HL-60 (cell line): ENCODE data around the gene EEF1AKMT3.
A peak's percentile ranks its signal among the peaks of the same experiment; 100 is the strongest.

Experiments
- DNase-seq, 2 experiments: peaks; one replicate each; pipeline ENCODE4 v3.0.0-alpha.2; 2010 to 2020; ENCODE audit warnings: low read depth in 1 of 2, low spot score in 1 of 2
- H3K27ac ChIP-seq: fragments of 250-450 bp; sonication (Bioruptor Pico); replicated peaks from 2 replicates; pipeline ENCODE4 v1.5.1; 2020; ENCODE audit warnings: mild to moderate bottlenecking, moderate library complexity
- H3K27me3 ChIP-seq: fragments of 250-450 bp; sonication (Bioruptor Pico); 2 replicates; pipeline ENCODE4 v1.5.1; 2021; ENCODE audit warnings: mild to moderate bottlenecking, moderate library complexity; ENCODE audit not compliant: insufficient read depth, poor library complexity, severe bottlenecking
- H3K4me3 ChIP-seq: replicated peaks from 2 replicates; pipeline ENCODE4 v1.5.1; 2011; ENCODE audit warnings: mild to moderate bottlenecking, control low read depth, low read length; ENCODE audit not compliant: insufficient read depth
- GABPA ChIP-seq: IDR thresholded peaks from 2 replicates; pipeline ENCODE4 v1.6.1; 2012; ENCODE audit warnings: low read depth
- POLR2AphosphoS5 ChIP-seq: IDR thresholded peaks from 2 replicates; pipeline ENCODE4 v1.6.1; 2012; ENCODE audit warnings: low read depth
- SPI1 ChIP-seq: IDR thresholded peaks from 2 replicates; pipeline ENCODE4 v1.6.1; 2012; ENCODE audit warnings: low read depth, mild to moderate bottlenecking, borderline replicate concordance
- TF ChIP-seq, protein P1 (sequence below): IDR thresholded peaks from one replicate; pipeline ENCODE4 v1.5.1; 2011; ENCODE audit warnings: low read length, control low read depth, inconsistent platforms; ENCODE audit not compliant: insufficient read depth
- TF ChIP-seq, protein P2 (sequence below): IDR thresholded peaks from 2 replicates; pipeline ENCODE4 v1.6.1; 2012; ENCODE audit warnings: low read depth; ENCODE audit not compliant: insufficient replicate concordance

The EEF1AKMT3 gene

DNA sequence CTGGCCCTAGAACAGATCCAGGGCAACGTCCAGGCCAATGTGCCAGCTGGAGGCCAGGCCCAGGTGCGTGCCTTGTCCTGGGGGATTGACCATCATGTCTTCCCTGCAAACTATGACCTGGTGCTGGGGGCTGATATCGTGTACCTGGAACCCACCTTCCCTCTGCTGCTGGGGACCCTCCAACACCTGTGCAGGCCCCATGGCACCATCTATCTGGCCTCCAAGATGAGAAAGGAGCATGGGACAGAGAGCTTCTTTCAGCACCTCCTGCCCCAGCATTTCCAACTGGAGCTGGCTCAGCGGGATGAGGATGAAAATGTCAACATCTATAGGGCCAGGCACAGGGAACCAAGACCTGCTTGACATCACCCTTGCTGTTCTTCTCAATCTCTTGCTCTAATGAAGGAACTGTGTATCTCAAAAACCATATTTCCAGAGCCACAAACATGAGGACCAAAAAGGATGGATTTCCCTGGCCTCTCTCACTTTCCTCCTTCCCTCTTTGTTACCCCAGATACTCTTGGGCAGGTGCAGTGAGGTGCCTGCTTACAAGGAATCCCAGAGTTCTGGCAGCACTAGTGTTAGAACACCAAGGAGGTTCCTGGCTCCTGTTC is 8.0 kb downstream of the EEF1AKMT3 start:
- H3K27me3 ChIP-seq, result no peaks in the 10 kb centered on the region
- H3K27ac ChIP-seq, result peak overlapping the region; percentile 71
- no peak for TF ChIP-seq POLR2AphosphoS5
- TF ChIP-seq GABPA, result no peak
- DNase-seq, result no peak
- H3K4me3 ChIP-seq, result no peak overlapping the region

DNA sequence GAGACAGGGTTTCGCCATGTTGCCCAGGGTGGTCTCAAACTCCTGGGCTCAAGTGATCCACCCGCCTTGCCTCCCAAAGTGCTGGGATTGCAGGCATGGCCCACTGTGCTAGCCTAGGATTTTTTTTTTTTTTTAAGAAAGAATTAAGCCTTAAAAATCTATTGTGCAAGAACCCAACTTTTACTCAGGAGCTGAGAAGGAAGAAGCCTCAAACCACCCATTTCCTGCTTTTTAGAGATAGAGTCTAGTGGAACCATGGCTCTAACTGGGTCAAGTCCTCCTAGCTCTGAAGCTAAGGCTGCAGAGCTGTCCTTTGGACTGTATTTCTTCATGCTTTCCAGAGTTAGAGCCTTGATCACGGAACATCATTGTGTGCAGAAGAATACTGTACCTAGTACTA is 8.8 kb downstream of the EEF1AKMT3 start:
- DNase-seq, result peak in 1 of 2 experiments; percentile 46

DNA sequence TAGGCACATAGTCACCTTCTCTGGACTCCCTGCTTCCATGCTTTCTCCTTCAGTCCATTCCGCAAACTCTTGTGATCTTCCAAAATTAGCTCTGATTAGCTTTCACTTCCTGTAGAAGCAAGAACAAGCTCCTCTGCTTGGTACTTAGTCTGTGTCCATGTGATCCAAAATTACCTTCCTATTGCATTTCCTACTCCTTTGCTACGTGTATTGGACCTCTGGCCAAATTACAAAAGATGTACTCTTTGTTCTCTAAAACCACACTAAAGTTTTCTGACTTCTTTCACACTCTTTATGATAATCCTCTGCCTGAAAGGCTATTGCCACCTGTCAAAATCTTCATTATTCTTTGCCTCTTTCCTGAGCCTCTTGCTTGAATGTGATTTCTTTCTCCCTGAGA is 9.4 kb downstream of the EEF1AKMT3 start:
- H3K27me3 ChIP-seq, result no peaks in the 10 kb centered on the region
- peak overlapping the region; percentile 71 for H3K27ac ChIP-seq
- H3K4me3 ChIP-seq, result no peak overlapping the region
- DNase-seq, result no peak
- TF ChIP-seq POLR2AphosphoS5 (no peak), SPI1 (no peak), GABPA (no peak)
- TF ChIP-seq, protein P1, sequence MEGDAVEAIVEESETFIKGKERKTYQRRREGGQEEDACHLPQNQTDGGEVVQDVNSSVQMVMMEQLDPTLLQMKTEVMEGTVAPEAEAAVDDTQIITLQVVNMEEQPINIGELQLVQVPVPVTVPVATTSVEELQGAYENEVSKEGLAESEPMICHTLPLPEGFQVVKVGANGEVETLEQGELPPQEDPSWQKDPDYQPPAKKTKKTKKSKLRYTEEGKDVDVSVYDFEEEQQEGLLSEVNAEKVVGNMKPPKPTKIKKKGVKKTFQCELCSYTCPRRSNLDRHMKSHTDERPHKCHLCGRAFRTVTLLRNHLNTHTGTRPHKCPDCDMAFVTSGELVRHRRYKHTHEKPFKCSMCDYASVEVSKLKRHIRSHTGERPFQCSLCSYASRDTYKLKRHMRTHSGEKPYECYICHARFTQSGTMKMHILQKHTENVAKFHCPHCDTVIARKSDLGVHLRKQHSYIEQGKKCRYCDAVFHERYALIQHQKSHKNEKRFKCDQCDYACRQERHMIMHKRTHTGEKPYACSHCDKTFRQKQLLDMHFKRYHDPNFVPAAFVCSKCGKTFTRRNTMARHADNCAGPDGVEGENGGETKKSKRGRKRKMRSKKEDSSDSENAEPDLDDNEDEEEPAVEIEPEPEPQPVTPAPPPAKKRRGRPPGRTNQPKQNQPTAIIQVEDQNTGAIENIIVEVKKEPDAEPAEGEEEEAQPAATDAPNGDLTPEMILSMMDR, result no peak
- TF ChIP-seq, protein P2, sequence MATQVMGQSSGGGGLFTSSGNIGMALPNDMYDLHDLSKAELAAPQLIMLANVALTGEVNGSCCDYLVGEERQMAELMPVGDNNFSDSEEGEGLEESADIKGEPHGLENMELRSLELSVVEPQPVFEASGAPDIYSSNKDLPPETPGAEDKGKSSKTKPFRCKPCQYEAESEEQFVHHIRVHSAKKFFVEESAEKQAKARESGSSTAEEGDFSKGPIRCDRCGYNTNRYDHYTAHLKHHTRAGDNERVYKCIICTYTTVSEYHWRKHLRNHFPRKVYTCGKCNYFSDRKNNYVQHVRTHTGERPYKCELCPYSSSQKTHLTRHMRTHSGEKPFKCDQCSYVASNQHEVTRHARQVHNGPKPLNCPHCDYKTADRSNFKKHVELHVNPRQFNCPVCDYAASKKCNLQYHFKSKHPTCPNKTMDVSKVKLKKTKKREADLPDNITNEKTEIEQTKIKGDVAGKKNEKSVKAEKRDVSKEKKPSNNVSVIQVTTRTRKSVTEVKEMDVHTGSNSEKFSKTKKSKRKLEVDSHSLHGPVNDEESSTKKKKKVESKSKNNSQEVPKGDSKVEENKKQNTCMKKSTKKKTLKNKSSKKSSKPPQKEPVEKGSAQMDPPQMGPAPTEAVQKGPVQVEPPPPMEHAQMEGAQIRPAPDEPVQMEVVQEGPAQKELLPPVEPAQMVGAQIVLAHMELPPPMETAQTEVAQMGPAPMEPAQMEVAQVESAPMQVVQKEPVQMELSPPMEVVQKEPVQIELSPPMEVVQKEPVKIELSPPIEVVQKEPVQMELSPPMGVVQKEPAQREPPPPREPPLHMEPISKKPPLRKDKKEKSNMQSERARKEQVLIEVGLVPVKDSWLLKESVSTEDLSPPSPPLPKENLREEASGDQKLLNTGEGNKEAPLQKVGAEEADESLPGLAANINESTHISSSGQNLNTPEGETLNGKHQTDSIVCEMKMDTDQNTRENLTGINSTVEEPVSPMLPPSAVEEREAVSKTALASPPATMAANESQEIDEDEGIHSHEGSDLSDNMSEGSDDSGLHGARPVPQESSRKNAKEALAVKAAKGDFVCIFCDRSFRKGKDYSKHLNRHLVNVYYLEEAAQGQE, result no peak

More for the DNA sequence above, 8.8 kb downstream of the EEF1AKMT3 start:
- no peak for TF ChIP-seq POLR2AphosphoS5
- TF ChIP-seq SPI1, result no peak
- TF ChIP-seq, protein P2, result no peak
- TF ChIP-seq, protein P1, result no peak
- TF ChIP-seq GABPA, result no peak
- peak overlapping the region; percentile 71 for H3K27ac ChIP-seq
- no peak overlapping the region for H3K4me3 ChIP-seq
- no peaks in the 10 kb centered on the region for H3K27me3 ChIP-seq

DNA sequence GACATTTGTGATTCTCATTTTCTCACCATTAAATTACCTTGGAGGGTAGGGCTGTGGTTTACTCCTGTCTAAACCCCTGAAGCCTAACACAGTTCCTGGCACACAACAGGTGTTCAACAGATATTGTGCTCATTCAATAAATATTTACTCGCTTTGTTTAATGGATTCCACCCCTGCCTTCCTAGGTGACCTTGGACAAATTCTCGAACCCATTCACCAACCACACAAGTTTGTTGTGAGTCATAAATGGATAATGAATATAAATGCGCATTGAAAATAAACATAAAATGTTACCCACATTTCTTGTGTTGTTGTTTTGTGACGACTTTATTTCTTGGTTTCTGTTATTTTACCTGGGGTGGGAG is 9.8 kb downstream of the EEF1AKMT3 start:
- no peak for DNase-seq
- Histone ChIP-seq H3K27me3 (no peaks in the 10 kb centered on the region), H3K4me3 (no peak overlapping the region), H3K27ac (peak overlapping the region; percentile 71)
- no peak for TF ChIP-seq GABPA
- no peak for TF ChIP-seq SPI1
- TF ChIP-seq, protein P1, result no peak
- no peak for TF ChIP-seq POLR2AphosphoS5
- TF ChIP-seq, protein P2, result no peak
